Ovary (tissue), 3 donors: Measurements from ENCODE around the gene RNF32.

Experiments used
- POLR2A ChIP-seq: fragments of 450-650 bp; IDR thresholded peaks from one replicate; pipeline ENCODE4 v1.6.1; 2017; ENCODE audit warnings: antibody characterized with exemption, mild to moderate bottlenecking, moderate library complexity
- TF ChIP-seq, protein P1 (sequence below), 3 donors: fragments of 450-650 bp in 2 of 3; fragments of 200-600 bp in 1 of 3; IDR thresholded peaks; one replicate each; pipeline versions ENCODE4 v1.5.1 to v1.8.0; 2016 to 2022; ENCODE audit warnings: antibody characterized with exemption in 3 of 3, mild to moderate bottlenecking in 1 of 3
- donor health status: DM: no; HTN: no; CAD: no.

DNA sequence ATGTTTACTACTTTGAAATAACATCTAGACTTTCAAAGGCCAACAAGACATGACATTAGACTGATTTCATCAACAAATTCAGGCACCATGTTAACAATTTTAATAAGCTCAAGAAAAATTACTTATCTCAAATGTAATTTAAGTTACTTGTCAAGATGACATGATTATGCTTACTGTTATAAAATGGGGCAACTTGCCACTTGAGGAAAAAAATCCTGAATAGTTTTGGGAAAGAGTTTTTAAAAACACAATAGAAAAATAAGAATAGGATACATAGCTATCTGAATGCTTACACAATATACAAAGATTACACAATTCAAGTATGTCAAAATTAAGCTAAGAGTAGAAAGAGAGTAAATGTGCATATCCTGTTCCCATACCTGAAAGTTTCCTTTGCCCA, 85.4 kb downstream of the RNF32 start:
- TF ChIP-seq POLR2A: no peak
- TF ChIP-seq, protein P1, sequence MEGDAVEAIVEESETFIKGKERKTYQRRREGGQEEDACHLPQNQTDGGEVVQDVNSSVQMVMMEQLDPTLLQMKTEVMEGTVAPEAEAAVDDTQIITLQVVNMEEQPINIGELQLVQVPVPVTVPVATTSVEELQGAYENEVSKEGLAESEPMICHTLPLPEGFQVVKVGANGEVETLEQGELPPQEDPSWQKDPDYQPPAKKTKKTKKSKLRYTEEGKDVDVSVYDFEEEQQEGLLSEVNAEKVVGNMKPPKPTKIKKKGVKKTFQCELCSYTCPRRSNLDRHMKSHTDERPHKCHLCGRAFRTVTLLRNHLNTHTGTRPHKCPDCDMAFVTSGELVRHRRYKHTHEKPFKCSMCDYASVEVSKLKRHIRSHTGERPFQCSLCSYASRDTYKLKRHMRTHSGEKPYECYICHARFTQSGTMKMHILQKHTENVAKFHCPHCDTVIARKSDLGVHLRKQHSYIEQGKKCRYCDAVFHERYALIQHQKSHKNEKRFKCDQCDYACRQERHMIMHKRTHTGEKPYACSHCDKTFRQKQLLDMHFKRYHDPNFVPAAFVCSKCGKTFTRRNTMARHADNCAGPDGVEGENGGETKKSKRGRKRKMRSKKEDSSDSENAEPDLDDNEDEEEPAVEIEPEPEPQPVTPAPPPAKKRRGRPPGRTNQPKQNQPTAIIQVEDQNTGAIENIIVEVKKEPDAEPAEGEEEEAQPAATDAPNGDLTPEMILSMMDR (IDR thresholded peaks at IDR 0.05): no peak
